SK-N-SH treated with all-trans-retinoic acid at 6 μM for 48 hours (cell line): ENCODE data around the gene SBK1.

ENCODE experiments used
- BACH2 ChIP-seq: fragments of 250-450 bp; sonication (Bioruptor Pico); IDR thresholded peaks from 2 replicates; pipeline ENCODE4 v1.9.0; 2021; ENCODE audit warnings: mild to moderate bottlenecking, borderline replicate concordance
- ISL1 ChIP-seq: fragments of 250-450 bp; sonication (Bioruptor Pico); IDR thresholded peaks from 2 replicates; pipeline ENCODE4 v2.1.2; 2022; ENCODE audit warnings: mild to moderate bottlenecking, moderate library complexity
- RARB ChIP-seq: fragments of 250-450 bp; sonication (Bioruptor Pico); IDR thresholded peaks from 2 replicates; pipeline ENCODE4 v1.8.0; 2021; ENCODE audit warnings: mild to moderate bottlenecking, moderate library complexity
- TOX ChIP-seq: fragments of 250-450 bp; sonication (Bioruptor Pico); IDR thresholded peaks from 2 replicates; pipeline ENCODE4 v1.8.0; 2021; ENCODE audit warnings: mild to moderate bottlenecking, moderate library complexity, borderline replicate concordance
- ZFP3 ChIP-seq: fragments of 250-450 bp; sonication (Bioruptor Pico); IDR thresholded peaks from 2 replicates; pipeline ENCODE4 v1.5.0; 2020; ENCODE audit warnings: mild to moderate bottlenecking, moderate library complexity
- ZFP30 ChIP-seq: fragments of 450-650 bp; formaldehyde crosslinking; IDR thresholded peaks from 2 replicates; pipeline ENCODE4 v1.5.0; 2022; ENCODE audit warnings: mild to moderate bottlenecking, moderate library complexity
- ZNF8 ChIP-seq: fragments of 450-650 bp; formaldehyde crosslinking; IDR thresholded peaks from 2 replicates; pipeline ENCODE4 v1.5.0; 2020; ENCODE audit warnings: mild to moderate bottlenecking, moderate library complexity
- TF ChIP-seq, protein P1 (sequence below): fragments of 250-450 bp; sonication (Bioruptor Pico); IDR thresholded peaks from 2 replicates; pipeline ENCODE4 v1.5.1; 2020; ENCODE audit warnings: low read depth, mild to moderate bottlenecking, moderate library complexity
- TF ChIP-seq, protein P2 (sequence below): fragments of 250-450 bp; sonication (Bioruptor Pico); IDR thresholded peaks from 2 replicates; pipeline ENCODE4 v1.5.1; 2021; ENCODE audit warnings: mild to moderate bottlenecking, moderate library complexity

DNA sequence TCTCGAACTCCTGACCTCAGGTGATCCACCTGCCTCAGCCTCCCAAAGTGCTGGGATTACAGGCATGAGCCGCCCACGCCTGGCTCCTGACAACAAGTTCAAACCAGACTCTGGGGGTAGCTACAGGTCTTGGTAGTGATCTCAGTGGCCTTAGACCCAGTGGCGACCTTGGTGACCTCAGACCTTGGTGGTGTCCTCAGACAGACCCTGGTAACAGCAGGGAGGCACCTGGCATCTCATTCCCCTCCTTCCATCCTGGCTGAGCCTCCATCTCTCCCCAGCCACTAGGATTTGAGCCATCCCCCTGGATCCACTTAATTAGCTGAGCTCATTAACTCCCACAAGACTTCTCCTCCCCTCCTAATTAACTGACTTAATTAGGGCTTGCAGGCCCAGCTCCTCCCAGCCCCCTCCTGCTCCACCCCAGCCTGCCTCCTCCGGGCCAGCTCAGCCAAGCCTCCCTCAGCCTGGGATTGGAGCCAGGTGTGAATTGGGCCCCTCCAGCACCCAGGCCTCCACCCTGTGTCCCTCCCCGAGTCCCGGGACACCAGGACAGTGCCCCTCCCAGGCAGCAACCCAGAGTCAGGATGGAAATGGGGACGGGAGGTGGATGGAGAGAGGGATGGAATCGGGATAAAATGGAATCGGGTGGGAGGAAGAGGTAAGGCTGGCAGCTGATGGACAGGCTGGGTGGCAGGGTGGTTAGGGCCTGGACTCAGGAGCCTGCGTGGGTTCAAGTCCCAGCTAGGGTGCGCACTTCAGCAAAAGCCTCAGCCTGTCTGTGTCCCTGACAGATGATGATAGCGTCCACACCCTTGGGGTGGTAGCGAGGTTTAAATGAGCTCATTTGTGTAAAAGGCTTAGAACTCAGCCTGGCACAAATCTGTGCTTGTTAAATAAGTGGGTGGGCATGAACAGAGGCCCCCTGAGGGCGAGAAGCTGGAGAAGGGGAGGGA, 11.2 kb upstream of the SBK1 start:
- TF ChIP-seq ZFP3 (CRISPR knock-in tag) (no peak), ZNF8 (no peak), BACH2 (CRISPR knock-in tag) (no peak), RARB (CRISPR knock-in tag) (no peak), ISL1 (CRISPR knock-in tag) (no peak), TOX (CRISPR knock-in tag) (no peak), ZFP30 (CRISPR knock-in tag) (no peak)
- TF ChIP-seq, protein P1, sequence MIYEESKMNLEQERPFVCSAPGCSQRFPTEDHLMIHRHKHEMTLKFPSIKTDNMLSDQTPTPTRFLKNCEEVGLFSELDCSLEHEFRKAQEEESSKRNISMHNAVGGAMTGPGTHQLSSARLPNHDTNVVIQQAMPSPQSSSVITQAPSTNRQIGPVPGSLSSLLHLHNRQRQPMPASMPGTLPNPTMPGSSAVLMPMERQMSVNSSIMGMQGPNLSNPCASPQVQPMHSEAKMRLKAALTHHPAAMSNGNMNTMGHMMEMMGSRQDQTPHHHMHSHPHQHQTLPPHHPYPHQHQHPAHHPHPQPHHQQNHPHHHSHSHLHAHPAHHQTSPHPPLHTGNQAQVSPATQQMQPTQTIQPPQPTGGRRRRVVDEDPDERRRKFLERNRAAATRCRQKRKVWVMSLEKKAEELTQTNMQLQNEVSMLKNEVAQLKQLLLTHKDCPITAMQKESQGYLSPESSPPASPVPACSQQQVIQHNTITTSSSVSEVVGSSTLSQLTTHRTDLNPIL, result no peak
- TF ChIP-seq, protein P2, sequence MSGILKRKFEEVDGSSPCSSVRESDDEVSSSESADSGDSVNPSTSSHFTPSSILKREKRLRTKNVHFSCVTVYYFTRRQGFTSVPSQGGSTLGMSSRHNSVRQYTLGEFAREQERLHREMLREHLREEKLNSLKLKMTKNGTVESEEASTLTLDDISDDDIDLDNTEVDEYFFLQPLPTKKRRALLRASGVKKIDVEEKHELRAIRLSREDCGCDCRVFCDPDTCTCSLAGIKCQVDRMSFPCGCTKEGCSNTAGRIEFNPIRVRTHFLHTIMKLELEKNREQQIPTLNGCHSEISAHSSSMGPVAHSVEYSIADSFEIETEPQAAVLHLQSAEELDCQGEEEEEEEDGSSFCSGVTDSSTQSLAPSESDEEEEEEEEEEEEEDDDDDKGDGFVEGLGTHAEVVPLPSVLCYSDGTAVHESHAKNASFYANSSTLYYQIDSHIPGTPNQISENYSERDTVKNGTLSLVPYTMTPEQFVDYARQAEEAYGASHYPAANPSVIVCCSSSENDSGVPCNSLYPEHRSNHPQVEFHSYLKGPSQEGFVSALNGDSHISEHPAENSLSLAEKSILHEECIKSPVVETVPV, result no peak
